ENCODE data around the gene EXT2. TPM values are rescaled to one million over a fixed set of nuclear protein-coding genes. Genes with fewer than 3 reads are reported as not detected.

Gene EXT2
- total RNA-seq, 2 donors from 2014 or later: 47.7 to 60.3 TPM

GRCh38 chr11:44133335-44133946 is 38.0 kb downstream of the EXT2 start:
- H3K9ac ChIP-seq (ENCODE audit: extremely low read depth, low read length, poor library complexity, severe bottlenecking): no peak overlapping the region
- no peaks in the 10 kb centered on the region for H3K9me3 ChIP-seq (ENCODE audit: control insufficient read depth, low read length)
- peak; percentile 85 for TF ChIP-seq CTCF (conservative IDR thresholded peaks at IDR 0.05)
- no peak overlapping the region for H3K4me3 Mint-ChIP-seq
- no peaks in the 10 kb centered on the region for H3K27me3 ChIP-seq (ENCODE audit: control insufficient read depth, insufficient read depth, low read length, poor library complexity, severe bottlenecking)
- no peaks in the 10 kb centered on the region for H3K9me3 Mint-ChIP-seq
- peaks cover 12% of the 10 kb centered on the region for H3K4me1 Mint-ChIP-seq
- DNase-seq: peak; percentile 59
- no peaks in the 10 kb centered on the region for H3K27me3 Mint-ChIP-seq (ENCODE audit: insufficient read depth)
- WGBS, 2 experiments (ENCODE audit: insufficient coverage in 1 of 2, insufficient read length in 1 of 2): 88% methylated on average over 1 of the region's 1 CpG
- H3K36me3 Mint-ChIP-seq (ENCODE audit: low read depth): peaks cover 19% of the 10 kb centered on the region
- no peak overlapping the region for H3K27ac ChIP-seq (ENCODE audit: low read depth, low read length)
- H3K4me3 ChIP-seq (ENCODE audit: low read length): no peak overlapping the region
- H3K36me3 ChIP-seq (ENCODE audit: control insufficient read depth, insufficient read depth, low read length): peaks cover 20% of the 10 kb centered on the region
- peaks cover 5% of the 10 kb centered on the region for H3K4me1 ChIP-seq (ENCODE audit: control insufficient read depth, insufficient read depth, low read length)
- H3K27ac Mint-ChIP-seq: no peak overlapping the region

DNA sequence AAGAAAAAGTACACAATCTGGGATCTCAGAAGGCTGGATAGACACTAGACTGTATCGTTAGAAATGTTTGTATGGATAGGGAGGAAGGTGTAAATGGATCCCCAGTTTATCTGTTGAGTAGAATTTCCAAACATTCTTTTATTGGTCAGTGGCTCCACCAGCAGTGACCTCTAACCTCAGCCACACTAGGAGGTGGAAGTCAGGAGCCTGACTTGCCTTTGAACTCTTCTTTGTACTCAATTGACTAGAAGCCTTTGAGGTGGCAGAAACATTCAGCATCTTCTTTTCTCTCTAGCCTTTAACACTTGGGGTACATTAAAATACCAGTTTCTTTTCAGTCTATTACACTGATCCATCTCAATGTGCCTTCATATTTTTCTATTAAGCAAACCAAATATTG is 39.1 kb downstream of the EXT2 start:
- H3K4me1 Mint-ChIP-seq: peaks cover 14% of the 10 kb centered on the region
- peaks cover 5% of the 10 kb centered on the region for H3K4me1 ChIP-seq (ENCODE audit: control insufficient read depth, insufficient read depth, low read length)

DNA sequence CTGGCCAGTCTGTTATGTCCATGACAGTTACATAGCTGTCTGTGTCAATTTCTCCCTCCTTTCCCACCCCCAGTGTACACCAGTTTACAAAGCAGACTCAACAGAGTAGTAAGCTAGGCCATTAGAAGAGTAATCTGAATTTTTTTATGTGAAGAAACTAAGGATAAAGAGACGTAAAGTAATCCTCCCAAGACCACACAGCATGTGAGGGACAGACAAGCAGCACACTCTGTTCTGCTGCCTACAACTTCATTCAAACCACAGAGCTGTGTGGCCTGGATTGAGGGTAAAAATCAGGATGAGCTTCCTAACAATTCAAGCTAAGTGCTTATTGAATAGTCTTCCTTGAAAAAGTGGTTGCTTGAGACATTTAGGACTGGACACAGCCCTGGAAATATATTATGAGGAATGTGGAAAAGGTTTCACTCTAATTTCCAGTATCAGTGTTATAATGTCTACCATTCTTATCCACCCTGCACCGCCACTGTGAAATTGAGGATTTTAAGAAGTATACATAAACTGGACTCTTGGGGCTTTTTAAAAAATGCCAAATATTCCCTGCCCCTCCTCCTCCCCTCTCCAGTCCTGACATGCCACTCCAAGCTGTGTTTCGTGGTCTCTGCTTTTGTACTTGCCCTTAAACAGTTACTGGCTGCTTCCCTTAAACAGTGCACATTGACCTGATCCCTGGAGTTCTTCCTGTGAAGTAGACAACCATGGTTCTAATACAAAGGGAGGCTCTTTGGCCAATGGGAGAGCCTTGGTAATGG is 40.9 kb downstream of the EXT2 start:
- Mint-ChIP-seq H3K9me3 (no peaks in the 10 kb centered on the region), H3K27ac (no peak overlapping the region), H3K27me3 (ENCODE audit: insufficient read depth) (no peaks in the 10 kb centered on the region), H3K36me3 (ENCODE audit: low read depth) (peaks cover 3% of the 10 kb centered on the region), H3K4me3 (no peak overlapping the region), H3K4me1 (peaks cover 14% of the 10 kb centered on the region)
- WGBS, 2 experiments (ENCODE audit: insufficient coverage in 1 of 2, insufficient read length in 1 of 2): 94 to 100% methylated on average over 2 to 3 of the region's 3 CpGs
- no peak overlapping the region for H3K27ac ChIP-seq (ENCODE audit: low read depth, low read length)
- H3K27me3 ChIP-seq (ENCODE audit: control insufficient read depth, insufficient read depth, low read length, poor library complexity, severe bottlenecking): no peaks in the 10 kb centered on the region
- H3K9ac ChIP-seq (ENCODE audit: extremely low read depth, low read length, poor library complexity, severe bottlenecking): no peak overlapping the region
- H3K36me3 ChIP-seq (ENCODE audit: control insufficient read depth, insufficient read depth, low read length): peaks cover 3% of the 10 kb centered on the region
- no peak for DNase-seq
- no peaks in the 10 kb centered on the region for H3K9me3 ChIP-seq (ENCODE audit: control insufficient read depth, low read length)
- H3K4me1 ChIP-seq (ENCODE audit: control insufficient read depth, insufficient read depth, low read length): peaks cover 5% of the 10 kb centered on the region
- no peak overlapping the region for H3K4me3 ChIP-seq (ENCODE audit: low read length)
- TF ChIP-seq CTCF (conservative IDR thresholded peaks at IDR 0.05): no peak

More for the DNA sequence above, 39.1 kb downstream of the EXT2 start:
- TF ChIP-seq CTCF (conservative IDR thresholded peaks at IDR 0.05): no peak
- Histone ChIP-seq H3K4me3 (ENCODE audit: low read length) (no peak overlapping the region), H3K36me3 (ENCODE audit: control insufficient read depth, insufficient read depth, low read length) (peaks cover 17% of the 10 kb centered on the region), H3K27me3 (ENCODE audit: control insufficient read depth, insufficient read depth, low read length, poor library complexity, severe bottlenecking) (no peaks in the 10 kb centered on the region), H3K27ac (ENCODE audit: low read depth, low read length) (no peak overlapping the region), H3K9me3 (ENCODE audit: control insufficient read depth, low read length) (no peaks in the 10 kb centered on the region), H3K9ac (ENCODE audit: extremely low read depth, low read length, poor library complexity, severe bottlenecking) (no peak overlapping the region)
- no peaks in the 10 kb centered on the region for H3K27me3 Mint-ChIP-seq (ENCODE audit: insufficient read depth)
- H3K4me3 Mint-ChIP-seq: no peak overlapping the region
- H3K36me3 Mint-ChIP-seq (ENCODE audit: low read depth): peaks cover 10% of the 10 kb centered on the region
- H3K27ac Mint-ChIP-seq: no peak overlapping the region
- no peaks in the 10 kb centered on the region for H3K9me3 Mint-ChIP-seq
- no peak for DNase-seq
- 75% methylated on average over 1 of the region's 1 CpG; no CpG with 5 or more reads in 1 of the 2 experiments for WGBS, 2 experiments (ENCODE audit: insufficient coverage in 1 of 2, insufficient read length in 1 of 2)

Data from endodermal cell (in vitro differentiated cells).